K562 (cell line): Measurements from ENCODE around the gene NAGPA. TPM values are rescaled to one million over a fixed set of nuclear protein-coding genes. Genes with fewer than 3 reads are reported as not detected.
"Not testable (repeated sequence)": the region's sequence is repeated elsewhere in the genome, so short reads cannot be mapped to it uniquely, and the experiment has no call there.

Experiments
- ATAC-seq: fragments of 200-7000 bp; cut with Tn5 transposase; 3 replicates; pipeline ENCODE4 v1.9.1; 2020; ENCODE audit warnings: moderate library complexity
- BruUV-seq: library from RNA; stranded (reverse); fragments of 400-500 nt; replicated peaks from 2 replicates; lab custom pipeline; 2021; lab: Mats Ljungman, UMichigan
- CTCF ChIA-PET: fragments of 300-600 bp; formaldehyde crosslinking; extraction: SDS; loops from one replicate; lab custom pipeline; 2021; ENCODE audit warnings: low intra/inter-chr PET ratio; lab: Yijun Ruan, JAX
- POLR2A ChIA-PET: fragments of 300-600, 350-650 bp; sonication (Branson Sonifier 250); formaldehyde crosslinking; extraction: SDS; loops from one replicate; lab custom pipeline; 2021; ENCODE audit warnings: antibody characterized with exemption, inconsistent platforms; lab: Yijun Ruan, JAX
- DNase-seq, 4 experiments: peaks; one replicate each; pipeline versions ENCODE4 v3.0.0 to v3.0.0-alpha.2; 2011 to 2018; ENCODE audit warnings: low spot score in 3 of 4, mixed read lengths in 3 of 4; ENCODE audit errors: extremely low read depth in 1 of 4
- FAIRE-seq: peaks from 2 replicates; lab custom pipeline; 2011; peaks lifted over from hg19 to GRCh38; lab: Jason Lieb, UNC
- H2AFZ ChIP-seq: 2 replicates; pipeline ENCODE4 v1.6.0; 2011; ENCODE audit warnings: low read depth, low read length, control low read depth, inconsistent platforms
- H3K27ac ChIP-seq: fragments of 200-600 bp; 3 replicates; pipeline ENCODE4 v1.8.0; 2011; ENCODE audit warnings: low read depth, mild to moderate bottlenecking, control low read depth, inconsistent platforms, low read length, moderate library complexity, mixed read lengths; ENCODE audit errors: extremely low read depth
- H3K27me3 ChIP-seq, 2 experiments: fragments of 300-600 bp in 1 of 2; 2 replicates in 1 of 2; 3 replicates in 1 of 2; pipeline versions ENCODE4 v1.6.0 to v1.8.0; 2011; ENCODE audit warnings: inconsistent platforms in 2 of 2, low read length in 2 of 2, mild to moderate bottlenecking in 1 of 2, mixed read lengths in 1 of 2, moderate library complexity in 1 of 2; ENCODE audit not compliant: control insufficient read depth in 2 of 2, insufficient read depth in 2 of 2
- H3K36me3 ChIP-seq: fragments of 300-600 bp; 3 replicates; pipeline ENCODE4 v1.8.0; 2011; ENCODE audit warnings: mild to moderate bottlenecking, low read length, inconsistent platforms; ENCODE audit not compliant: control insufficient read depth, insufficient read depth
- H3K4me1 ChIP-seq, 2 experiments: fragments of 200-600 bp in 1 of 2; replicated peaks in 1 of 2; 2 replicates in 1 of 2; 3 replicates in 1 of 2; pipeline versions ENCODE4 v1.5.1 to v1.8.0; 2011; ENCODE audit warnings: inconsistent platforms in 2 of 2, low read length in 2 of 2, mild to moderate bottlenecking in 1 of 2, mixed read lengths in 1 of 2, moderate library complexity in 1 of 2; ENCODE audit not compliant: control insufficient read depth in 2 of 2, insufficient read depth in 2 of 2
- H3K4me2 ChIP-seq: 2 replicates; pipeline ENCODE4 v1.6.1; 2011; ENCODE audit warnings: low read length, control low read depth, inconsistent platforms, mixed read lengths; ENCODE audit not compliant: insufficient read depth
- H3K4me3 ChIP-seq: fragments of 200-600 bp; sonication (generic), shearing (Covaris generic); 2 replicates; pipeline ENCODE4 v1.5.1; 2016; ENCODE audit warnings: control low read depth, inconsistent platforms
- H3K79me2 ChIP-seq: fragments of 200-600 bp; 3 replicates; pipeline ENCODE4 v1.8.0; 2011; ENCODE audit warnings: low read length, inconsistent platforms; ENCODE audit not compliant: control insufficient read depth, insufficient read depth
- H3K9ac ChIP-seq, 2 experiments: 2 replicates each; pipeline versions ENCODE4 v1.6.0 to v1.6.1; 2011; ENCODE audit warnings: low read depth in 2 of 2, low read length in 2 of 2, control low read depth in 1 of 2, inconsistent platforms in 1 of 2, mild to moderate bottlenecking in 1 of 2, mixed read lengths in 1 of 2; ENCODE audit not compliant: insufficient read depth in 1 of 2
- H3K9me1 ChIP-seq: one replicate; pipeline ENCODE4 v1.6.0; 2011; ENCODE audit warnings: inconsistent platforms, mild to moderate bottlenecking, low read length, moderate library complexity; ENCODE audit not compliant: control insufficient read depth, insufficient read depth
- H3K9me3 ChIP-seq: replicated peaks from 2 replicates; pipeline ENCODE4 v1.5.1; 2011; ENCODE audit warnings: low read depth, low read length, inconsistent platforms; ENCODE audit not compliant: control insufficient read depth, insufficient read depth
- H4K20me1 ChIP-seq: replicated peaks from 2 replicates; pipeline ENCODE4 v1.6.1; 2011; ENCODE audit warnings: low read length, inconsistent platforms, mixed read lengths; ENCODE audit not compliant: control insufficient read depth, insufficient read depth
- BCOR ChIP-seq: fragments of 450-650 bp; IDR thresholded peaks from 2 replicates; pipeline ENCODE4 v1.6.1; 2016
- COPS2 ChIP-seq: fragments of 450-650 bp; conservative IDR thresholded peaks from 2 replicates; pipeline ENCODE4 v1.6.1; 2016; ENCODE audit warnings: mild to moderate bottlenecking, moderate library complexity
- ETV1 ChIP-seq: fragments of 450-650 bp; conservative IDR thresholded peaks from 2 replicates; pipeline ENCODE4 v1.6.1; 2016; ENCODE audit warnings: missing genetic modification characterization, control low read depth, low read depth, missing compliant biosample characterization
- EWSR1 ChIP-seq: fragments of 450-650 bp; IDR thresholded peaks from 2 replicates; pipeline ENCODE4 v1.6.1; 2018; ENCODE audit warnings: borderline replicate concordance, mild to moderate bottlenecking, low read depth, moderate library complexity; ENCODE audit not compliant: partially characterized antibody
- GTF2E2 ChIP-seq: fragments of 200-800 bp; sonication (Bioruptor generic); IDR thresholded peaks from 2 replicates; pipeline ENCODE4 v1.6.1; 2016; ENCODE audit warnings: missing genetic modification characterization, missing compliant biosample characterization
- HIVEP1 ChIP-seq: fragments of 250-450 bp; sonication (Bioruptor Pico); IDR thresholded peaks from 2 replicates; pipeline ENCODE4 v1.4.0; 2020; ENCODE audit warnings: mild to moderate bottlenecking
- HOMEZ ChIP-seq: fragments of 250-450 bp; sonication (Bioruptor Pico); IDR thresholded peaks from 2 replicates; pipeline ENCODE4 v1.4.0; 2020; ENCODE audit warnings: mild to moderate bottlenecking, moderate library complexity
- IFI16 ChIP-seq: fragments of 250-450 bp; sonication (Bioruptor Pico); IDR thresholded peaks from 2 replicates; pipeline ENCODE4 v2.1.2; 2022; ENCODE audit warnings: mild to moderate bottlenecking, inconsistent platforms
- NFATC3 ChIP-seq: fragments of 450-650 bp; IDR thresholded peaks from 2 replicates; pipeline ENCODE4 v1.6.1; 2017; ENCODE audit warnings: mild to moderate bottlenecking
- NR2C2 ChIP-seq, 2 experiments: fragments of 200-800 bp in 1 of 2; sonication (Bioruptor generic) in 1 of 2; sonication (generic) in 1 of 2; formaldehyde crosslinking in 1 of 2; IDR thresholded peaks; 2 replicates each; pipeline versions ENCODE4 v1.6.1 to v1.8.0; 2016 to 2022; ENCODE audit warnings: mild to moderate bottlenecking in 1 of 2, missing compliant biosample characterization in 1 of 2, missing genetic modification characterization in 1 of 2, missing genetic modification reagents in 1 of 2
- POU5F1 ChIP-seq: fragments of 150-350 bp; IDR thresholded peaks from 2 replicates; pipeline ENCODE4 v1.6.1; 2014; ENCODE audit warnings: borderline replicate concordance, low read length, low read depth, mild to moderate bottlenecking; ENCODE audit not compliant: partially characterized antibody
- PRPF4 ChIP-seq: fragments of 200-400 bp; formaldehyde crosslinking; IDR thresholded peaks from one replicate; pipeline ENCODE4 v1.6.1; 2017; ENCODE audit warnings: low read length, low read depth, mild to moderate bottlenecking; ENCODE audit not compliant: insufficient read depth, poor library complexity, severe bottlenecking
- TBP ChIP-seq: optimal IDR thresholded peaks from 2 replicates; pipeline ENCODE3; 2011; ENCODE audit warnings: low read depth, low read length, improper control_type of control experiment
- ZNF347 ChIP-seq: fragments of 450-650 bp; formaldehyde crosslinking; IDR thresholded peaks from 2 replicates; pipeline ENCODE4 v1.4.0; 2020; ENCODE audit warnings: low read depth, mild to moderate bottlenecking, moderate library complexity
- WGBS: fragments of 100-300 bp; shearing (Covaris generic); methylation state at CpG from one replicate; pipeline ENCODE4 v1.1.6; 2016; ENCODE audit warnings: low coverage, mixed read lengths; ENCODE audit not compliant: insufficient coverage; ENCODE audit errors: missing lambda C conversion rate; 5-methylcytosine and 5-hydroxymethylcytosine counted together
- in situ Hi-C: fragments of 300-500 bp; cut with MboI; formaldehyde crosslinking; loops from 4 replicates; pipeline ENCODE4 v1.15.0; 2018; ENCODE audit warnings: inconsistent platforms, mixed read lengths
- intact Hi-C: fragments of 100-400 bp; cut with micrococcal nuclease; formaldehyde crosslinking; loops from 2 replicates; pipeline ENCODE4 v1.14.2; 2022
- polyA plus RNA-seq, 8 experiments: library from polyadenylated mRNA; depleted of rRNA in 4 of 8; stranded (reverse) in 5 of 8; unstranded in 3 of 8; fragments of >200 nt; fragmentation: Nextera tagmentation in 2 of 8; fragmentation: Illumina TruSeq in 1 of 8; extraction: Ambion mirVana in 2 of 8; extraction: Trizol in 1 of 8; gene quantifications; 2 replicates each; pipeline versions ENCODE4 v1.2.1 to v1.2.3, GENCODE V29; 2011 to 2014; ENCODE audit warnings: inconsistent platforms in 1 of 8, missing spikeins in 1 of 8
- total RNA-seq, 7 experiments: library from RNA; depleted of rRNA in 6 of 7; stranded (reverse); fragments of >200 nt in 6 of 7; fragmentation: Illumina TruSeq in 2 of 7; extraction: Trizol in 2 of 7; gene quantifications; 2 replicates each; pipeline versions ENCODE4 v1.2.1 to v1.2.3, GENCODE V29; 2011 to 2021; ENCODE audit warnings: low replicate concordance in 1 of 7

Gene NAGPA
- total and polyA plus RNA-seq, 9 of the 15 experiments (the other 6 are each of a cell fraction or from before 2014, with no cell fraction given), result 0.15 to 12.7 (median 4.6) TPM

DNA sequence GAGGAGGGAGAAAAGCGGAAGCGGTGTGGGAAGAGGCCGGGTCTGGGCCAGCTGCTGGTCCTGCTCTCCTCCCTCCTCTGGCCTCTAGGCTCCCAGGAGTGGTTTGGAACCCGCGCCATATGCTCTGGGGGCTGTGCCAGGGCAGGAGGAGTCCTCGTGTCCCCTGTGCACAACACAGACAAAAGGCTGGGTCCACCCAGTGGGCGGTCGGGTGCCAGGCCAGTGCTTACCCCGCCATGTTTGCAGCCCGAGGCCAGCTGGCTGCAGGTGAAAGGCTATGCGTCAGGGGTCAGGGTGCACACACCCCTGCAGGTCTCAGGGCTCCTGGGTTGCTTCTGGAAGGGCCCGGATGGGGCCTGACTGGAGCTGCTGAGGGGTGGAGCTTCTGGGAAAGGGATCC, 46.7 kb upstream of the NAGPA start:
- H3K4me2 ChIP-seq, CTCF ChIA-PET, H4K20me1 ChIP-seq, BruUV-seq, H3K79me2 ChIP-seq, H2AFZ ChIP-seq, H3K27ac ChIP-seq, H3K9me1 ChIP-seq, H3K9ac ChIP-seq, H3K27me3 ChIP-seq, intact Hi-C loops, FAIRE-seq, H3K9me3 ChIP-seq, in situ Hi-C loops, ATAC-seq, H3K4me1 ChIP-seq, H3K4me3 ChIP-seq, DNase-seq: not testable (repeated sequence)
- H3K36me3 ChIP-seq, result peaks cover 33% of the 10 kb centered on the region; the same call in 2 of the 3 replicates
- POLR2A ChIA-PET, result interaction anchor here (0.6 kb wide), 1 partner anchor 1154 kb away, joined by 3 read pairs; no protein-coding TSS in a partner anchor
- WGBS, result 97% methylated on average over 9 of the region's 12 CpGs

- no peaks in the 10 kb centered on the region for H3K9me1 ChIP-seq
- intact Hi-C loops, result no loop called here
- no peaks in the 10 kb centered on the region for H4K20me1 ChIP-seq
- no peaks in the 10 kb centered on the region for H3K9me3 ChIP-seq
- 98% methylated on average over 6 of the region's 17 CpGs for WGBS
- POLR2A ChIA-PET, result no interaction called here
- H3K79me2 ChIP-seq, result no peaks in the 10 kb centered on the region
- CTCF ChIA-PET, result no interaction called here
- no peak overlapping the region for H3K4me3 ChIP-seq
- H3K27ac ChIP-seq, result no peak overlapping the region
- no peaks in the 10 kb centered on the region for H3K27me3 ChIP-seq
- H2AFZ ChIP-seq, result no peak overlapping the region
- BruUV-seq, result no TSS peak
- peaks cover 41% of the 10 kb centered on the region for H3K36me3 ChIP-seq
- no peak for DNase-seq
- no peak for ATAC-seq
- H3K4me1 ChIP-seq, result no peaks in the 10 kb centered on the region
- no peak overlapping the region for H3K9ac ChIP-seq
- in situ Hi-C loops, result no loop called here
- H3K4me2 ChIP-seq, result no peak overlapping the region
- FAIRE-seq, result no peak
- TF ChIP-seq ETV1 (tag) (no peak), GTF2E2 (tag) (no peak), HOMEZ (no peak), COPS2 (no peak), NFATC3 (no peak), PRPF4 (no peak), HIVEP1 (CRISPR knock-in tag) (no peak), ZNF347 (CRISPR knock-in tag) (no peak), NR2C2 (CRISPR knock-in tag; IDR thresholded peaks at IDR 0.05) (no peak), NR2C2 (tag; IDR thresholded peaks at IDR 0.05) (no peak), POU5F1 (no peak), BCOR (no peak), EWSR1 (no peak), IFI16 (CRISPR knock-in tag) (no peak), TBP (no peak)
Observed at GRCh38 chr16:5078626-5079025, 44.9 kb upstream of the NAGPA start.
